ENCODE measurements around the gene GTF2H2C. TPM values are rescaled to one million over a fixed set of nuclear protein-coding genes. Genes with fewer than 3 reads are reported as not detected.
"Not testable (repeated sequence)": the region's sequence is repeated elsewhere in the genome, so short reads cannot be mapped to it uniquely, and the experiment has no call there.

GTF2H2C gene
- total RNA-seq, result 11.1 TPM
- long read RNA-seq, partial matches to known transcripts, result 1 of 6 reads
- long read RNA-seq, other reads (novel, unspliced or antisense), result 4 of 6 reads

GRCh38 chr5:69559908-69560330 is at the start of gene GTF2H2C:
Gene GTF2H2C (plus strand): TSS chr5:69560191. CDS start chr5:69565133, 4,942 bp downstream.
- intact Hi-C loops (cut with DNase I), result not testable (repeated sequence)

GRCh38 chr5:69510694-69511093 is 49.3 kb upstream of the GTF2H2C start:
- intact Hi-C loops (cut with DNase I), result no loop called here
- DNase-seq (ENCODE audit: low spot score), result no peak

More at GRCh38 chr5:69559908-69560330, at the start of gene GTF2H2C:
- peak; percentile 90 for DNase-seq (ENCODE audit: low spot score)

GRCh38 chr5:69512740-69513260 is 47.2 kb upstream of the GTF2H2C start:
- DNase-seq (ENCODE audit: low spot score), result no peak
- intact Hi-C loops (cut with DNase I), result no loop called here

GRCh38 chr5:69515570-69515969 is 44.4 kb upstream of the GTF2H2C start:
- intact Hi-C loops (cut with DNase I); DNase-seq (ENCODE audit: low spot score): not testable (repeated sequence)

- intact Hi-C loops (cut with DNase I), result no loop called here
- DNase-seq (ENCODE audit: low spot score), result no peak
Observed at GRCh38 chr5:69516769-69517168, 43.2 kb upstream of the GTF2H2C start.

GRCh38 chr5:69517763-69518212 is 42.2 kb upstream of the GTF2H2C start:
- intact Hi-C loops (cut with DNase I), result no loop called here

GRCh38 chr5:69519285-69519684 is 40.7 kb upstream of the GTF2H2C start:
- no peak for DNase-seq (ENCODE audit: low spot score)
- intact Hi-C loops (cut with DNase I), result no loop called here

More at GRCh38 chr5:69517763-69518212, 42.2 kb upstream of the GTF2H2C start:
- no peak for DNase-seq (ENCODE audit: low spot score)

GRCh38 chr5:69522035-69522434 is 38.0 kb upstream of the GTF2H2C start:
- no peak for DNase-seq (ENCODE audit: low spot score)
- intact Hi-C loops (cut with DNase I), result no loop called here

- no peak for DNase-seq (ENCODE audit: low spot score)
- intact Hi-C loops (cut with DNase I), result no loop called here
Observed at GRCh38 chr5:69525490-69525889, 34.5 kb upstream of the GTF2H2C start.

- DNase-seq (ENCODE audit: low spot score), result no peak
- intact Hi-C loops (cut with DNase I), result no loop called here
Observed at GRCh38 chr5:69526660-69527059, 33.3 kb upstream of the GTF2H2C start.

GRCh38 chr5:69527128-69527770 is 32.7 kb upstream of the GTF2H2C start:
- intact Hi-C loops (cut with DNase I), result no loop called here
- no peak for DNase-seq (ENCODE audit: low spot score)

- intact Hi-C loops (cut with DNase I), result no loop called here
- no peak for DNase-seq (ENCODE audit: low spot score)
Observed at GRCh38 chr5:69528035-69528434, 32.0 kb upstream of the GTF2H2C start.

- intact Hi-C loops (cut with DNase I), result no loop called here
- no peak for DNase-seq (ENCODE audit: low spot score)
Observed at GRCh38 chr5:69528609-69529008, 31.4 kb upstream of the GTF2H2C start.

GRCh38 chr5:69530561-69531405 is 29.2 kb upstream of the GTF2H2C start:
- intact Hi-C loops (cut with DNase I), result no loop called here
- DNase-seq (ENCODE audit: low spot score), result no peak

- intact Hi-C loops (cut with DNase I), result no loop called here
- no peak for DNase-seq (ENCODE audit: low spot score)
Observed at GRCh38 chr5:69531406-69531801, 28.6 kb upstream of the GTF2H2C start.

- intact Hi-C loops (cut with DNase I); DNase-seq (ENCODE audit: low spot score): not testable (repeated sequence)
Observed at GRCh38 chr5:69537911-69538310, 22.1 kb upstream of the GTF2H2C start.

GRCh38 chr5:69538735-69539134 is 21.3 kb upstream of the GTF2H2C start:
- intact Hi-C loops (cut with DNase I); DNase-seq (ENCODE audit: low spot score): not testable (repeated sequence)

GRCh38 chr5:69541347-69541746 is 18.6 kb upstream of the GTF2H2C start:
- DNase-seq (ENCODE audit: low spot score); intact Hi-C loops (cut with DNase I): not testable (repeated sequence)

- intact Hi-C loops (cut with DNase I); DNase-seq (ENCODE audit: low spot score): not testable (repeated sequence)
Observed at GRCh38 chr5:69542838-69543618, 17.0 kb upstream of the GTF2H2C start.
